ENCODE measurements around the gene CNTN2. TPM values are rescaled to one million over a fixed set of nuclear protein-coding genes. Genes with fewer than 3 reads are reported as not detected.

Gene CNTN2
- total and polyA plus RNA-seq, 2 of the 4 experiments (the other 2 are of a cell fraction) = not detected

- no peak for DNase-seq
- H3K79me1 ChIP-seq (ENCODE audit: low read depth in 1 of 2, low read length in 2 of 2) = no peaks in the 10 kb centered on the region
- no peak overlapping the region for H3K4me2 ChIP-seq (ENCODE audit: low read depth, low read length)
- no peak overlapping the region for H3K23ac ChIP-seq (ENCODE audit: low read depth, low read length)
- H3K4me3 ChIP-seq (ENCODE audit: insufficient read depth, low read depth, low read length) = no peak overlapping the region
- H4K20me1 ChIP-seq (ENCODE audit: insufficient read depth, low read length) = no peaks in the 10 kb centered on the region
- no peaks in the 10 kb centered on the region for H3K9me3 ChIP-seq (ENCODE audit: control insufficient read depth, insufficient read depth, low read length)
- no peak overlapping the region for H4K5ac ChIP-seq (ENCODE audit: low read depth, low read length)
- no peaks in the 10 kb centered on the region for H3K9me1 ChIP-seq (ENCODE audit: insufficient read depth, low read length)
- H4K8ac ChIP-seq (ENCODE audit: low read depth in 2 of 2, low read length in 2 of 2) = no peak overlapping the region
- no peak overlapping the region for H3K4ac ChIP-seq (ENCODE audit: low read depth, low read length)
- H2BK20ac ChIP-seq (ENCODE audit: low read depth, low read length) = no peak overlapping the region
- BruUV-seq (replicated peaks) = no TSS peak
- H2BK5ac ChIP-seq (ENCODE audit: low read depth, low read length, poor library complexity, severe bottlenecking) = no peak overlapping the region
- no peak overlapping the region for H2AK9ac ChIP-seq (replicated peaks; ENCODE audit: low read depth, low read length, poor library complexity)
- no peak overlapping the region for H2BK15ac ChIP-seq (ENCODE audit: low read depth, low read length)
- no peaks in the 10 kb centered on the region for H3K4me1 ChIP-seq (ENCODE audit: control insufficient read depth, insufficient read depth, low read length)
- no peak overlapping the region for H3K56ac ChIP-seq (ENCODE audit: extremely low read depth, insufficient read depth, low read length)
- H2AFZ ChIP-seq (replicated peaks; ENCODE audit: low read length, poor library complexity) = no peak overlapping the region
- ChIA-PET POLR2A (ENCODE audit: unreplicated experiment) (no interaction called here), CTCF (no interaction called here)
- H3K27me3 ChIP-seq (ENCODE audit: control insufficient read depth, insufficient read depth, low read length) = peaks cover 36% of the 10 kb centered on the region
- no peak overlapping the region for H3K14ac ChIP-seq (replicated peaks; ENCODE audit: low read depth, low read length)
- no peak overlapping the region for H3K9ac ChIP-seq (ENCODE audit: low read depth, low read length)
- dilution Hi-C loops (cut with HindIII; ENCODE audit: low sequenced_read_pairs, unreplicated experiment) = no loop called here
- no peak for ATAC-seq (ENCODE audit: low read depth)
- H2AK5ac ChIP-seq (ENCODE audit: low read depth, low read length) = no peak overlapping the region
- in situ Hi-C loops (cut with MboI; ENCODE audit: low sequenced_read_pairs) = no loop called here
- TF ChIP-seq SMC3 (IDR thresholded peaks at IDR 0.05; ENCODE audit: low read depth, low read length) (no peak), RCOR1 (IDR thresholded peaks at IDR 0.05; ENCODE audit: insufficient replicate concordance, low read length) (no peak), BHLHE40 (IDR thresholded peaks at IDR 0.05; ENCODE audit: low read depth, low read length) (no peak), RAD21 (IDR thresholded peaks at IDR 0.05; ENCODE audit: low read length) (no peak), CEBPB (IDR thresholded peaks at IDR 0.05; ENCODE audit: low read depth, low read length) (no peak), NFE2L2 (IDR thresholded peaks at IDR 0.05; ENCODE audit: low read depth, low read length) (no peak), CHD1 (IDR thresholded peaks at IDR 0.05; ENCODE audit: low read depth, low read length) (no peak), MAFK (IDR thresholded peaks at IDR 0.05; ENCODE audit: low read depth, low read length) (no peak), RFX5 (IDR thresholded peaks at IDR 0.05; ENCODE audit: low read depth, low read length) (no peak), USF2 (IDR thresholded peaks at IDR 0.05; ENCODE audit: low read depth, low read length) (no peak), MXI1 (IDR thresholded peaks at IDR 0.05; ENCODE audit: borderline replicate concordance, low read depth, low read length) (no peak), FOS (IDR thresholded peaks at IDR 0.05; ENCODE audit: low read depth, low read length) (no peak), MAZ (IDR thresholded peaks at IDR 0.05; ENCODE audit: borderline replicate concordance, low read depth, low read length) (no peak), POLR2A (IDR thresholded peaks at IDR 0.05; ENCODE audit: low read depth, low read length) (no peak)
- TF ChIP-seq, protein P1, sequence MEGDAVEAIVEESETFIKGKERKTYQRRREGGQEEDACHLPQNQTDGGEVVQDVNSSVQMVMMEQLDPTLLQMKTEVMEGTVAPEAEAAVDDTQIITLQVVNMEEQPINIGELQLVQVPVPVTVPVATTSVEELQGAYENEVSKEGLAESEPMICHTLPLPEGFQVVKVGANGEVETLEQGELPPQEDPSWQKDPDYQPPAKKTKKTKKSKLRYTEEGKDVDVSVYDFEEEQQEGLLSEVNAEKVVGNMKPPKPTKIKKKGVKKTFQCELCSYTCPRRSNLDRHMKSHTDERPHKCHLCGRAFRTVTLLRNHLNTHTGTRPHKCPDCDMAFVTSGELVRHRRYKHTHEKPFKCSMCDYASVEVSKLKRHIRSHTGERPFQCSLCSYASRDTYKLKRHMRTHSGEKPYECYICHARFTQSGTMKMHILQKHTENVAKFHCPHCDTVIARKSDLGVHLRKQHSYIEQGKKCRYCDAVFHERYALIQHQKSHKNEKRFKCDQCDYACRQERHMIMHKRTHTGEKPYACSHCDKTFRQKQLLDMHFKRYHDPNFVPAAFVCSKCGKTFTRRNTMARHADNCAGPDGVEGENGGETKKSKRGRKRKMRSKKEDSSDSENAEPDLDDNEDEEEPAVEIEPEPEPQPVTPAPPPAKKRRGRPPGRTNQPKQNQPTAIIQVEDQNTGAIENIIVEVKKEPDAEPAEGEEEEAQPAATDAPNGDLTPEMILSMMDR (conservative IDR thresholded peaks at IDR 0.05; ENCODE audit: low read depth, low read length) = no peak
- TF ChIP-seq, protein P2, sequence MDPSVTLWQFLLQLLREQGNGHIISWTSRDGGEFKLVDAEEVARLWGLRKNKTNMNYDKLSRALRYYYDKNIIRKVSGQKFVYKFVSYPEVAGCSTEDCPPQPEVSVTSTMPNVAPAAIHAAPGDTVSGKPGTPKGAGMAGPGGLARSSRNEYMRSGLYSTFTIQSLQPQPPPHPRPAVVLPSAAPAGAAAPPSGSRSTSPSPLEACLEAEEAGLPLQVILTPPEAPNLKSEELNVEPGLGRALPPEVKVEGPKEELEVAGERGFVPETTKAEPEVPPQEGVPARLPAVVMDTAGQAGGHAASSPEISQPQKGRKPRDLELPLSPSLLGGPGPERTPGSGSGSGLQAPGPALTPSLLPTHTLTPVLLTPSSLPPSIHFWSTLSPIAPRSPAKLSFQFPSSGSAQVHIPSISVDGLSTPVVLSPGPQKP (IDR thresholded peaks at IDR 0.05; ENCODE audit: borderline replicate concordance, low read depth, low read length) = no peak
- H3K36me3 ChIP-seq (ENCODE audit: control insufficient read depth, insufficient read depth, low read length) = no peaks in the 10 kb centered on the region
- intact Hi-C loops (cut with micrococcal nuclease) = no loop called here
- 90% methylated on average over 2 of the region's 6 CpGs; no CpG with 5 or more reads in 1 of the 2 experiments for WGBS, 2 experiments (ENCODE audit: extremely low coverage in 2 of 2, insufficient read length in 1 of 2)
- no peak overlapping the region for H4K91ac ChIP-seq (ENCODE audit: insufficient read depth, low read depth, low read length)
- no peak overlapping the region for H2BK120ac ChIP-seq (ENCODE audit: low read depth, low read length)
- no peak overlapping the region for H3K27ac ChIP-seq (ENCODE audit: insufficient read depth, low read length)
- H3K18ac ChIP-seq (ENCODE audit: low read depth, low read length) = no peak overlapping the region
Observed at GRCh38 chr1:205056956-205057568, 14.1 kb downstream of the CNTN2 start.
